Peyer's patch (tissue), 4 donors: Measurements from ENCODE around the gene MTF2. TPM values are rescaled to one million over a fixed set of nuclear protein-coding genes. Genes with fewer than 3 reads are reported as not detected.
"Not testable (repeated sequence)": the region's sequence is repeated elsewhere in the genome, so short reads cannot be mapped to it uniquely, and the experiment has no call there.

ENCODE experiments used
- DNase-seq, 3 donors: peaks; one replicate each; pipeline ENCODE4 v3.0.0-alpha.2; 2017 to 2019
- H3K27ac ChIP-seq, 4 donors: fragments of 200-600 bp; sonication (generic); one replicate each; pipeline ENCODE4 v1.5.1; 2016 to 2019
- H3K27me3 ChIP-seq, 2 donors: fragments of 200-600 bp; sonication (generic); one replicate each; pipeline ENCODE4 v1.5.1; 2019
- H3K36me3 ChIP-seq, 3 donors: fragments of 200-600 bp; sonication (generic); one replicate each; pipeline ENCODE4 v1.5.1; 2016 to 2019
- H3K4me1 ChIP-seq, 4 donors: fragments of 200-600 bp; sonication (generic); one replicate each; pipeline ENCODE4 v1.5.1; 2016 to 2019
- H3K4me3 ChIP-seq, 4 donors: fragments of 200-600 bp; sonication (generic); 1 replicate in 3 of 4; 2 replicates in 1 of 4; pipeline ENCODE4 v1.5.1; 2016 to 2019; ENCODE audit warnings: mild to moderate bottlenecking in 1 of 4
- H3K9me3 ChIP-seq, 4 donors: fragments of 200-600 bp; sonication (generic); one replicate each; pipeline ENCODE4 v1.5.1; 2016 to 2019; ENCODE audit warnings: mild to moderate bottlenecking in 1 of 4
- POLR2A ChIP-seq, 2 donors: fragments of 450-650 bp; IDR thresholded peaks; one replicate each; pipeline ENCODE4 v1.5.1; 2017; ENCODE audit warnings: antibody characterized with exemption in 2 of 2, mild to moderate bottlenecking in 2 of 2, moderate library complexity in 2 of 2
- total RNA-seq, 4 donors: library from RNA; depleted of rRNA; stranded (reverse); fragments of >200 nt; gene quantifications; one replicate each; pipeline ENCODE4 v1.1.0, GENCODE V29; 2016
- TF ChIP-seq, protein P1 (sequence below), 6 experiments: fragments of 450-650 bp in 4 of 6; fragments of 200-600 bp in 2 of 6; sonication (generic) in 1 of 6; IDR thresholded peaks; one replicate each; pipeline ENCODE4 v1.5.1; 2017 to 2019; ENCODE audit warnings: antibody characterized with exemption in 6 of 6, mild to moderate bottlenecking in 3 of 6, moderate library complexity in 1 of 6

MTF2 gene
- 10 to 100 TPM; 22.3 to 29.8 (median 26.4) TPM for total RNA-seq

- DNase-seq = peak; percentile 93 to 97 (median 96)
- no peaks in the 10 kb centered on the region for H3K9me3 ChIP-seq
- H3K36me3 ChIP-seq = no peaks in the 10 kb centered on the region
- H3K27me3 ChIP-seq = no peaks in the 10 kb centered on the region
- peak within 1 kb of the TSS; percentile 61 to 86 (median 82) for H3K4me3 ChIP-seq
- TF ChIP-seq POLR2A (IDR thresholded peaks at IDR 0.05) = peak; percentile 90 to 93
- TF ChIP-seq, protein P1, sequence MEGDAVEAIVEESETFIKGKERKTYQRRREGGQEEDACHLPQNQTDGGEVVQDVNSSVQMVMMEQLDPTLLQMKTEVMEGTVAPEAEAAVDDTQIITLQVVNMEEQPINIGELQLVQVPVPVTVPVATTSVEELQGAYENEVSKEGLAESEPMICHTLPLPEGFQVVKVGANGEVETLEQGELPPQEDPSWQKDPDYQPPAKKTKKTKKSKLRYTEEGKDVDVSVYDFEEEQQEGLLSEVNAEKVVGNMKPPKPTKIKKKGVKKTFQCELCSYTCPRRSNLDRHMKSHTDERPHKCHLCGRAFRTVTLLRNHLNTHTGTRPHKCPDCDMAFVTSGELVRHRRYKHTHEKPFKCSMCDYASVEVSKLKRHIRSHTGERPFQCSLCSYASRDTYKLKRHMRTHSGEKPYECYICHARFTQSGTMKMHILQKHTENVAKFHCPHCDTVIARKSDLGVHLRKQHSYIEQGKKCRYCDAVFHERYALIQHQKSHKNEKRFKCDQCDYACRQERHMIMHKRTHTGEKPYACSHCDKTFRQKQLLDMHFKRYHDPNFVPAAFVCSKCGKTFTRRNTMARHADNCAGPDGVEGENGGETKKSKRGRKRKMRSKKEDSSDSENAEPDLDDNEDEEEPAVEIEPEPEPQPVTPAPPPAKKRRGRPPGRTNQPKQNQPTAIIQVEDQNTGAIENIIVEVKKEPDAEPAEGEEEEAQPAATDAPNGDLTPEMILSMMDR (IDR thresholded peaks at IDR 0.05) = peak in 1 of 6 experiments; percentile 10
- peak within 1 kb of the TSS; percentile 81 to 87 (median 84) for H3K27ac ChIP-seq
- peaks cover 0 to 9% (median 2%) of the 10 kb centered on the region in 4 donors for H3K4me1 ChIP-seq
Observed at GRCh38 chr1:93078986-93079654, at the start of gene MTF2. Gene MTF2 (plus strand): TSS chr1:93079283. CDS start chr1:93079527, 244 bp downstream.

DNA sequence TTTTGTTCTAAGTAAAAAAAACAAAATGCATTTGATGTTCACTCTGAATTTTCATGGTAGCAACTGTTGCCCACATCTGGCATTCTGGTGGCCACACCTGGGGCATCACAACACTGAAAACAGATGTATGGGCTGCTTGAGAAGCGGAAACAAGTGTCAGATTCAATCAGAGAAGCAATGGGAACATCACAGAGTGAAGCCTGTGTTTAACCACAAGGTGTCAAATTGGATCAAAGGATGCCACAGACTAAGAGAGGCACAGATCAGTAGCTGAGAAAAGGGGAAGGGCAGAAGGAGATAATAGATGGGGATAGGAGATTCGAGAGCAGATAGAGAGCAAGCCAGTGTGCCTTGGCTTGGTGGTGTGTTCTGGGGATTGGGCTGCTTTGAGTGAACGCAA is 49.8 kb upstream of the MTF2 start:
- Histone ChIP-seq H3K36me3 (no peaks in the 10 kb centered on the region), H3K4me3 (no peak overlapping the region), H3K27me3 (no peaks in the 10 kb centered on the region), H3K27ac (no peak overlapping the region), H3K4me1 (peaks cover 0 to 4% (median 0%) of the 10 kb centered on the region in 4 donors), H3K9me3 (no peaks in the 10 kb centered on the region)
- TF ChIP-seq POLR2A (IDR thresholded peaks at IDR 0.05) = no peak
- TF ChIP-seq, protein P1 (IDR thresholded peaks at IDR 0.05) = no peak
- DNase-seq = no peak

DNA sequence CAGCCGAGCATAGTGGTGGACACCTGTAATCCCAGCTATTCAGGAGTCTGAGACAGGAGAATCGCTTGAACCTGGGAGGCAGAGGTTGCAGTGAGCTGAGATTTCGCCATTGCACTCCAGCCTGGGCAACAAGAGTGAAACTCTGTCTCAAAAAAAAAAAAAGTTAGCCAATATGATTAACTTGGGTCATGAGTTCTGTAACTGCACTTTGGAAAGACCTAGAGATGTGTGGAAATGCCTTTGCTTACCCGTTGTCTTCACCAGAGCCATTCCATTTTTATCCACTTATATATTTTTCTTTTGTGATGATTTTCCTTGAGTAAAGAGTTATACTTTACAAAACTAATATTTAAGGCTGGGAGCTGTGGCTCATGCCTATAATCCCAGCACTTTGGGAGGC is 48.9 kb upstream of the MTF2 start:
- not testable (repeated sequence) for H3K36me3 ChIP-seq, H3K4me3 ChIP-seq, H3K9me3 ChIP-seq, H3K27me3 ChIP-seq, H3K4me1 ChIP-seq, DNase-seq, H3K27ac ChIP-seq

DNA sequence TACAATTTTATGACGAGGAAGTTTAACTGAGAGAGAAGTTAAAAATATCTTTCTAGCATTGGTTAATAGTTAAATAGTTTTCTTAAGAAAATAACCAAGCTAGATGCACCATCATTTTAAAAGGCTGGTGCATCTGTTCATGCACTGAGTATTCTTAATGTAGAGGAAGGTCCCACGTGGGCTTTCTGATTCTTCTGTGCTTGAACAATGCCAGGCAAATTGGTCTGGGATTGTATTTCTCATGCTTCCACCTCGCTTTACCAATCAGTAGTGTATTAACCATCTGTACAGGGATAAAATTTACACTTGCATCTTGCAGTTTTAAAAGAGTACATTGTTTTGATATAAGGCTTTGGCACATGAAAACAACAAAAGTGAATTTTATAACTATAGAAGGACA is 47.4 kb upstream of the MTF2 start:
- TF ChIP-seq, protein P1 (IDR thresholded peaks at IDR 0.05) = no peak
- no peak for TF ChIP-seq POLR2A (IDR thresholded peaks at IDR 0.05)
- DNase-seq = no peak
- peaks cover 0 to 4% (median 0%) of the 10 kb centered on the region in 4 donors for H3K4me1 ChIP-seq

DNA sequence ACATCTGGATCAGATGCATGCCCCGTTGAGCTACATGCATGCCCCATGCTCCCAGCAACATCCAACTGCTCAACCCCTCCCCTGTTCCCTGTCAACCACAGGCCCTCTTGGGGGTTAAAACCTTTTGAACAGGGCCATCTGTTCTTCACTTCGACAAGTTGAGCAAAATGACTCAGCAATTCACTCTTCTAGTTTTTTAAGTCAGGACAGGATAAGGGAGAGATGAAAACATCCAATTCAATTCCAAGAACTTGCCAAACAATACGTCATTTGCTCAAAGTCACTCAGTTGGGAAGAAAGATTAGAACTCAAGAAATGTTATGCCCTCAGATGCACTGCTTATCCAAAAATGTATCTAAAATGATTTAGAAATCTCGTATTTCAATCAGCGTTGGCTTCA is 46.1 kb upstream of the MTF2 start:
- Histone ChIP-seq H3K4me3 (no peak overlapping the region), H3K36me3 (no peaks in the 10 kb centered on the region), H3K4me1 (peaks cover 0 to 4% (median 0%) of the 10 kb centered on the region in 4 donors), H3K27me3 (no peaks in the 10 kb centered on the region), H3K27ac (no peak overlapping the region), H3K9me3 (no peaks in the 10 kb centered on the region)
- DNase-seq = no peak
- TF ChIP-seq POLR2A (IDR thresholded peaks at IDR 0.05) = no peak
- TF ChIP-seq, protein P1 (IDR thresholded peaks at IDR 0.05) = no peak

More for the DNA sequence above, 47.4 kb upstream of the MTF2 start:
- Histone ChIP-seq H3K36me3 (no peaks in the 10 kb centered on the region), H3K27ac (no peak overlapping the region), H3K9me3 (no peaks in the 10 kb centered on the region), H3K4me3 (no peak overlapping the region), H3K27me3 (no peaks in the 10 kb centered on the region)

DNA sequence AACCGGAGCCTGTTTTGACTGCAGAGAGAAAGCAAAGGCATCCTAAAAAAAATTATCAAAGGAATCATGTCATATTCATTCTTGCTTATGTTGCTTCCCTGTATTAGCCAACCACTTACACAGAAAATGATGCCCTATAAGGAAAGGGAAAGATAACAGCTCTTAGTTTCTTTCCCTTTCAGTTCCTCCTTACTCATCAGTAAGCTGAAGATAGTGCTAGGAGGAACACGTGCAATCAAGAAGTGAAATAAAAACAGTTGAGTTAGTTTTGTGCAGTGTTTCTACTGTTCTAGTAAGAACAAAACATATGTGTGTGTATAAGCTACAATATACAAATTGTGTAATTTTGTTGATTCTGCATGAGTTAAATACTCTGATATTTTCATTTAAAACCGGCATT is 45.3 kb upstream of the MTF2 start:
- H3K4me1 ChIP-seq = peaks cover 0 to 4% (median 0%) of the 10 kb centered on the region in 4 donors
- no peaks in the 10 kb centered on the region for H3K36me3 ChIP-seq
- no peak for DNase-seq
- H3K27ac ChIP-seq = no peak overlapping the region
- no peak for TF ChIP-seq POLR2A (IDR thresholded peaks at IDR 0.05)
- no peak overlapping the region for H3K4me3 ChIP-seq
- H3K27me3 ChIP-seq = no peaks in the 10 kb centered on the region
- H3K9me3 ChIP-seq = no peaks in the 10 kb centered on the region
